Measurements from ENCODE around the gene STK4.

The STK4 gene

DNA sequence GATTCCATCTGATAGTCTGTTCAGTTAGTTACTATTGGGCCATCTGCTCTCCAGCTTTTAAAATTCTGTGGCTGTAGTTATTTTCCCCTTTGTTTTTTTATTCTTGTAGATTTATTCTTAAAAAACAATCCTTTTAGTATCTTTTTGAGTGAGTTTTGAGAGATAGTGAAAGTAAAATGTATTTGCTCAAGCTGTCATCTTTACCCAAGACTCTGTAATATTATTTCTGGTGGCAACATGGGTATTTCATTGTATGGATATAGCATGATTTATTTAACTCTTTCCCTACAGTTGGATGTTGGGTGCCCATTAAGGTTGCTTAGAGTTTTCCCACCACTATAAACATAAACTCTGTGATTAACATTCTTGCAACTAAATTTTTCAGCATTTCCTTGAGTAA lies 24.6 kb downstream of the STK4 start:
- TF ChIP-seq TAF1 (IDR thresholded peaks at IDR 0.05; ENCODE audit: borderline replicate concordance, insufficient read depth, low read length), result no peak
- no peak for TF ChIP-seq FOXP2 (optimal IDR thresholded peaks at IDR 0.05; ENCODE audit: borderline replicate concordance, extremely low read depth, extremely low read length, insufficient read depth)

DNA sequence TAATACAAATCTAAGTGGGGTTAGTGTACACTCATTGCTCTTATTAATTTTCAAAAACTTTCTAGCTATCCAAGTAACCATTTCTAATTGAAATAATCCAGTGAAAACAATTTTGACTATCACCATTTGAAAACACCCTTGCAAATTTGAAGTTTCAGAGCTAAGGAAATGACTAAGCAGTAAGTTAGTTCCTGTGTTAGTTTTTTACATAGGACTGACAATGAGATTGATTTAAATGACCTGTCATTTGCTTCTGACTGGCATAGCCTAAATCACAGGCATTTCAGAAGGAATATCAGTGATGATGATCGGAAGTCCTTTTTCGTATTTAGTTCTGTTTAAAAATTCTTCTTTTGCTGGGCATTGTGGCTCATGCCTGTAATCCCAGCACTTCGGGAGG lies 27.0 kb downstream of the STK4 start:
- TF ChIP-seq POLR2AphosphoS5 (IDR thresholded peaks at IDR 0.05; ENCODE audit: low read depth, low read length) (no peak), FOXP2 (optimal IDR thresholded peaks at IDR 0.05; ENCODE audit: borderline replicate concordance, extremely low read depth, extremely low read length, insufficient read depth) (no peak), TAF1 (IDR thresholded peaks at IDR 0.05; ENCODE audit: borderline replicate concordance, insufficient read depth, low read length) (no peak), SIN3A (IDR thresholded peaks at IDR 0.05; ENCODE audit: borderline replicate concordance, insufficient read depth, low read length) (no peak)
- TF ChIP-seq, protein P1, sequence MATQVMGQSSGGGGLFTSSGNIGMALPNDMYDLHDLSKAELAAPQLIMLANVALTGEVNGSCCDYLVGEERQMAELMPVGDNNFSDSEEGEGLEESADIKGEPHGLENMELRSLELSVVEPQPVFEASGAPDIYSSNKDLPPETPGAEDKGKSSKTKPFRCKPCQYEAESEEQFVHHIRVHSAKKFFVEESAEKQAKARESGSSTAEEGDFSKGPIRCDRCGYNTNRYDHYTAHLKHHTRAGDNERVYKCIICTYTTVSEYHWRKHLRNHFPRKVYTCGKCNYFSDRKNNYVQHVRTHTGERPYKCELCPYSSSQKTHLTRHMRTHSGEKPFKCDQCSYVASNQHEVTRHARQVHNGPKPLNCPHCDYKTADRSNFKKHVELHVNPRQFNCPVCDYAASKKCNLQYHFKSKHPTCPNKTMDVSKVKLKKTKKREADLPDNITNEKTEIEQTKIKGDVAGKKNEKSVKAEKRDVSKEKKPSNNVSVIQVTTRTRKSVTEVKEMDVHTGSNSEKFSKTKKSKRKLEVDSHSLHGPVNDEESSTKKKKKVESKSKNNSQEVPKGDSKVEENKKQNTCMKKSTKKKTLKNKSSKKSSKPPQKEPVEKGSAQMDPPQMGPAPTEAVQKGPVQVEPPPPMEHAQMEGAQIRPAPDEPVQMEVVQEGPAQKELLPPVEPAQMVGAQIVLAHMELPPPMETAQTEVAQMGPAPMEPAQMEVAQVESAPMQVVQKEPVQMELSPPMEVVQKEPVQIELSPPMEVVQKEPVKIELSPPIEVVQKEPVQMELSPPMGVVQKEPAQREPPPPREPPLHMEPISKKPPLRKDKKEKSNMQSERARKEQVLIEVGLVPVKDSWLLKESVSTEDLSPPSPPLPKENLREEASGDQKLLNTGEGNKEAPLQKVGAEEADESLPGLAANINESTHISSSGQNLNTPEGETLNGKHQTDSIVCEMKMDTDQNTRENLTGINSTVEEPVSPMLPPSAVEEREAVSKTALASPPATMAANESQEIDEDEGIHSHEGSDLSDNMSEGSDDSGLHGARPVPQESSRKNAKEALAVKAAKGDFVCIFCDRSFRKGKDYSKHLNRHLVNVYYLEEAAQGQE (IDR thresholded peaks at IDR 0.05; ENCODE audit: insufficient read depth in 1 of 2, low read depth in 2 of 2, low read length in 2 of 2), result no peak

DNA sequence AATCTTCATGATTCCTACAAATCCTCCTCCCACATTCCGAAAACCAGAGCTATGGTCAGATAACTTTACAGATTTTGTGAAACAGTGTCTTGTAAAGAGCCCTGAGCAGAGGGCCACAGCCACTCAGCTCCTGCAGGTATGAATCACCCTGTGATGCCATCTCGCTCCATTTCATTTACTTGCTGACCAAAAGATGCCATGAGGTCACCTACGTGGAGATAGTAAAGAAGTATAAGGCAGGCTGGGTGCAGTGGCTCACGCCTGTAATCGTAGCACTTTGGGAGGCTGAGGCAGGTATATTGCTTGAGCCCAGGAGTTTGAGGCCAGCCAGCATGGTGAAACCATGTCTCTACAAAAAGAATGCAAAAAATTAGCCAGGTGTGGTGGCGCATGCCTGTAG lies 30.9 kb downstream of the STK4 start:
- TF ChIP-seq POLR2AphosphoS5 (IDR thresholded peaks at IDR 0.05; ENCODE audit: low read depth, low read length) (no peak), SIN3A (IDR thresholded peaks at IDR 0.05; ENCODE audit: borderline replicate concordance, insufficient read depth, low read length) (no peak), TAF1 (IDR thresholded peaks at IDR 0.05; ENCODE audit: borderline replicate concordance, insufficient read depth, low read length) (no peak), FOXP2 (optimal IDR thresholded peaks at IDR 0.05; ENCODE audit: borderline replicate concordance, extremely low read depth, extremely low read length, insufficient read depth) (no peak)
- TF ChIP-seq, protein P1 (IDR thresholded peaks at IDR 0.05; ENCODE audit: insufficient read depth in 1 of 2, low read depth in 2 of 2, low read length in 2 of 2), result no peak

DNA sequence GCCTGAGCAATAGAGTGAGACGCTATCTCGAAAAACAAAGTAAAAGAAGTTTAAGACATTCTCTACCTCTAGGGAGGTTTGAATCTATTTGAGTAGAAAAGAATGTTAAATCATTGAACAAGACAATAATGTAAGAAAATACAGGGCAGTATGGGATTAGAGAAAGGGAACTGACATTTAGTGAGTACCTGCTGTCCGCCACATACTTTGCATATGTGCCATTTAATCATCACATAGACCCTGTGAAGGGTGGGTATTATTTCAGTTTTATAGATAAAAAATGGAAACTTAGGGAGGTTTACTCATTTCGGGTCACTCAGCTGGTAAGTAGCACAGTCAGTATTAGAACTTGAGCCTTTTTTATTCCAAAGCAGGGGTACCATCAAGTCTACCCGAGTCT lies 31.4 kb downstream of the STK4 start:
- TF ChIP-seq FOXP2 (optimal IDR thresholded peaks at IDR 0.05; ENCODE audit: borderline replicate concordance, extremely low read depth, extremely low read length, insufficient read depth) (no peak), TAF1 (IDR thresholded peaks at IDR 0.05; ENCODE audit: borderline replicate concordance, insufficient read depth, low read length) (no peak), POLR2AphosphoS5 (IDR thresholded peaks at IDR 0.05; ENCODE audit: low read depth, low read length) (no peak), SIN3A (IDR thresholded peaks at IDR 0.05; ENCODE audit: borderline replicate concordance, insufficient read depth, low read length) (no peak)
- TF ChIP-seq, protein P1 (IDR thresholded peaks at IDR 0.05; ENCODE audit: insufficient read depth in 1 of 2, low read depth in 2 of 2, low read length in 2 of 2), result no peak

DNA sequence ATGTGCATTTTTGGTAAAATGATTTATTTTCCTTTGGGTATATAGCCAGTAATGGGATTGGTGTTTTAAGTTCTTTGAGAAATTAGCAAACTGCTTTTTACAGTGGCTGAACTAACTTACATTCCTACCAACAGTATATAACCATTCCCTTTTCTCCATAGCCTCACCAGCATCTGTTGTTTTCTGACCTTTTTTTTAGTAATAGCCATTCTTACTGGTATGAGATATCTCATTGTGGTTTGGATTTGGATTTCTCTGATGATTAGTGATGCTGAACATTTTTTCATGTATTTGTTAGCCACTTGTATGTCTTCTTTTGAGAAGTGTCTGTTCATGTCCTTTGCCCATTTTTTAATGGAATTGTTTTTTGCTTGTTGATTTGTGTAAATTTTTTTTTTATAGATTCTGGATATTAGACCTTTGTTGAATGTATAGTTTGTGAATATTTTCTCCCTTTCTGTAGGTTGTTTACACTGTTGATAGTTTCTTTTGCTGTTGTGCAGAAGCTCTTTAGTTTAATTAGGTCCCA lies 42.3 kb downstream of the STK4 start:
- no peak for TF ChIP-seq POLR2AphosphoS5 (IDR thresholded peaks at IDR 0.05; ENCODE audit: low read depth, low read length)
- TF ChIP-seq FOXP2 (optimal IDR thresholded peaks at IDR 0.05; ENCODE audit: borderline replicate concordance, extremely low read depth, extremely low read length, insufficient read depth), result no peak
- TF ChIP-seq SIN3A (IDR thresholded peaks at IDR 0.05; ENCODE audit: borderline replicate concordance, insufficient read depth, low read length), result no peak
- TF ChIP-seq, protein P1 (IDR thresholded peaks at IDR 0.05; ENCODE audit: insufficient read depth in 1 of 2, low read depth in 2 of 2, low read length in 2 of 2), result no peak
- TF ChIP-seq TAF1 (IDR thresholded peaks at IDR 0.05; ENCODE audit: borderline replicate concordance, insufficient read depth, low read length), result no peak
